22Rv1 (cell line): ENCODE results near the gene ATF4.
A peak's percentile ranks its signal among the peaks of the same experiment; 100 is the strongest.

ENCODE experiments used
- H3K27ac ChIP-seq: fragments of 450-650 bp; 2 replicates; pipeline ENCODE4 v1.5.1; 2017
- CTCF ChIP-seq: fragments of 450-650 bp; IDR thresholded peaks from 2 replicates; pipeline ENCODE4 v1.5.1; 2017; ENCODE audit warnings: mild to moderate bottlenecking
- ZFX ChIP-seq: fragments of 450-650 bp; IDR thresholded peaks from 2 replicates; pipeline ENCODE4 v1.6.1; 2017; ENCODE audit warnings: antibody characterized with exemption, borderline replicate concordance

Gene ATF4

DNA sequence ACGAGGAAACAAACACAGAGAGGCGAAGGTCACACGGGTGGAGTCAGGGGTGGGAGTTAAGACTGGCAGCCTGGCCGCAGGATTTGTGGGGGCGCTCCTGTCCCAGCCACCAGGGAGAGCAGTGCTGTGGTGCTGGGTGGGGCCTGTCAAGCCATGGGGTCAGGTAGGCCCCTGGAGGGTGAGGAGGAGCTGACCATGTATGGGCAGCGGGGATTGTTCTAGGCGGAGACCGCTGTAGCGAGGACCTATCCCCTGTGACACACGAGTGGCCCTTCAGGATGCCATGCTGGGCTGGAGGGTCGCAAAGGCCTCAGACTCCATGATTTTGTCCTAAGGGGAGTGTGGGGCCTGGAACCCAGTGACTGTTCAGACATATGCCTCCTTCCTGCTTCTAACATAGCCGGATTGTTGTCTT, 13.7 kb downstream of the ATF4 start:
- peak overlapping the region; percentile 77 for H3K27ac ChIP-seq
- no peak for TF ChIP-seq ZFX
- no peak for TF ChIP-seq CTCF

GRCh38 chr22:39534591-39535356, 14.4 kb downstream of the ATF4 start:
- no peak for TF ChIP-seq ZFX
- TF ChIP-seq CTCF: peak; percentile 95
- H3K27ac ChIP-seq: peak overlapping the region; percentile 77

DNA sequence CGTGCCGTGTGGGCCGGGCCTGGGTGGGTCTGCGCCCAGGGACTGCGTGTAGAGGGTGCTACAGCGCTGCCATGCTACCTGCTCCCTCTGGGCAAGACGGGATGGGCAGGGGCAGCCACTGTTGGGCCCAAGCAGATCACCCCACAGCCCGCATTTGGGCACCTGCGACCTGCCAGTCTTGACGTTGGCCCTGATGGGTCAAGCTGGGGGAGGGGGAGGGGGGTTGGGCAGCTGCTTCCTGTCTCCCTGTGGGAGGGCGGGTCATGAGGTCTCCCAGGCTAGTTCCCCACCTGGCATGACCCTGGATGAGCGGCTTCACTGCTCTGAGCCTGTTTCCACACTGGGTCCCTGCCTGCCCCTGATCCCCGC, 15.0 kb downstream of the ATF4 start:
- H3K27ac ChIP-seq: no peak overlapping the region
- no peak for TF ChIP-seq CTCF
- no peak for TF ChIP-seq ZFX

DNA sequence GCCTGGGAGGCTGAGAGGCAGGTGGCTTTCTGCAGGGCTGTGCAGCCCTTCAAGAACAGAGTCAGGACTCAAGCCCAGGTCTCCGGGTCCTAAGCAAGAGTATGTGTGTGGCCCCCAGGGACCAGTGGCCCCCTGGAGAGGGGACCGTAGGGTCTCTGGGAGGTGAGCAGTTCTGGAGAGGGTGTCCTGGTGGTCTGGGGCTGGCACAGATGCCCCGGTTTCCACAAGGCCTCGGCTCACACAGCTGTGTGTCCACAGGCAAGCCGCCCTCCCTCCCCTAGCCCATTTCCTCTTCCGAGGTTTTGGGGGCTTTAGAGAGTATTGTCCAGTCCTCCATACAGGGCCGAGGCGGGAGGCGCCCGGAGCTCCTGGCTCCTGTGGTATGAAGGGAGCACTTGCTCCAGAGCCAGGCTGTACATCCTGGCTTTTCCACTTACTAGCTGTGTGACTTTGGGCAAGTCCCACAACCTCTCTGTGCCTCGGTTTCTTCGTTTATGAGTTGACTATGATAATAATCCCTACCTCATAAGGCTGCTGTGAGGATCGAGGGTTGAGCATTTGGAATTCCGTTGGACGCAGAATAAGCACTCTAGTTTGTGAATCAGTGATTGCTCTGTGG, 15.6 kb downstream of the ATF4 start:
- no peak overlapping the region for H3K27ac ChIP-seq
- no peak for TF ChIP-seq CTCF
- no peak for TF ChIP-seq ZFX

DNA sequence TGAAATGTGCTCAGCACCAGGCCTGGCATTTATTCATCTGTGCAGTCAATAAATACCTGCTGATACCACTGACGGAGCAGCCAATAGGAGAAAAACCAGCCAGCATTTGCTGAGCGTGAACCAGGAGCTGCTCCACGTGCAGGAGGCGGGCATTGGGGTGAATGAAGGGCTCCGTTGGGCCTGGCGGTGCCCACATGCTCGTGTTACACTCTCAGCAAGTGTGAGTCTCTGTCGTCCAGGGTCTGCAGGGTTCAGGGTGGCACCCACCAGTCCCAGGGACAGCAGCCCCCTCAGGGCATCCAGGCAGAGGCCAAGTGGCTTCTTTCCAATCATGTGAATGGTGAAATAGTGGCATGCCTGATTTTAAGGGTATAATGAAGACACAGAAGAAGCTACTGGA, 16.3 kb downstream of the ATF4 start:
- TF ChIP-seq CTCF: no peak
- no peak for TF ChIP-seq ZFX
- no peak overlapping the region for H3K27ac ChIP-seq

GRCh38 chr22:39537975-39538374, 17.6 kb downstream of the ATF4 start:
- no peak for TF ChIP-seq ZFX

DNA sequence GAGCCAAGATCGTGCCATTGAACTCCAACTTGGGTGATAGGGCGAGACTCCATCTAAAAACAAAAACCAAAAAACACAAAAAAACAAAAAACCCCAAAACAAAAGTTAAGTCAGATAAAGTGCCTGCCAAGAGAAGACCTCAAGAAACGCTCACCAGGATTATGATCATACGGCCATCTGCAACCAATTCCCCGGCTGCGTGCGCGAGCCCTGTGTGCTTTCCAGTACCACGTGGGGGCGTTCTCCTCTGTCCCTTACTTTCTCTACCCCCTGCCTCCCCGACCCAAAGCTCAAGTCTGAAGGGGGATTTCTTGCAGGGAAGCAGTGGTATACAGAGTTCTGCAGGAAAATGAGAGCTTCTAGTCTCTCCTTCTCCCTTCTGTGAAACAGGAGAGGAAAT, 22.7 kb downstream of the ATF4 start:
- H3K27ac ChIP-seq: no peak overlapping the region
- TF ChIP-seq CTCF (peak; percentile 74), ZFX (no peak)

More at GRCh38 chr22:39537975-39538374, 17.6 kb downstream of the ATF4 start:
- H3K27ac ChIP-seq: no peak overlapping the region
